GM21717 (cell line): ENCODE results near the gene VEGFD.

ENCODE experiments used
- ATAC-seq: cut with Tn5 transposase; IDR thresholded peaks from one replicate; pipeline ENCODE4 v1.9.1; 2021; ENCODE audit warnings: mild to moderate bottlenecking, moderate library complexity; ENCODE audit not compliant: unreplicated experiment

VEGFD gene

GRCh38 chrX:15384304-15384703 lies at the start of gene VEGFD:
Gene VEGFD (minus strand): TSS chrX:15384413. CDS start chrX:15383946, 467 bp downstream.
- ATAC-seq, result no peak

GRCh38 chrX:15430584-15430983 lies 46.4 kb upstream of the VEGFD start:
- no peak for ATAC-seq

GRCh38 chrX:15430076-15430475 lies 45.9 kb upstream of the VEGFD start:
- ATAC-seq, result no peak

GRCh38 chrX:15425024-15425423 lies 40.8 kb upstream of the VEGFD start:
- ATAC-seq, result no peak

GRCh38 chrX:15418707-15419181 lies 34.5 kb upstream of the VEGFD start:
- ATAC-seq, result no peak

GRCh38 chrX:15418041-15418706 lies 34.0 kb upstream of the VEGFD start:
- ATAC-seq, result no peak

GRCh38 chrX:15416133-15416993 lies 32.1 kb upstream of the VEGFD start:
- ATAC-seq, result no peak

- no peak for ATAC-seq
Observed at GRCh38 chrX:15413101-15413500, 28.9 kb upstream of the VEGFD start.

GRCh38 chrX:15410947-15411346 lies 26.7 kb upstream of the VEGFD start:
- no peak for ATAC-seq

- no peak for ATAC-seq
Observed at GRCh38 chrX:15410430-15410829, 26.2 kb upstream of the VEGFD start.

- no peak for ATAC-seq
Observed at GRCh38 chrX:15405846-15406245, 21.6 kb upstream of the VEGFD start.

GRCh38 chrX:15404401-15405096 lies 20.3 kb upstream of the VEGFD start:
- ATAC-seq, result no peak

GRCh38 chrX:15401378-15401777 lies 17.2 kb upstream of the VEGFD start:
- no peak for ATAC-seq

- ATAC-seq, result no peak
Observed at GRCh38 chrX:15399962-15400391, 15.8 kb upstream of the VEGFD start.

- no peak for ATAC-seq
Observed at GRCh38 chrX:15398874-15399273, 14.7 kb upstream of the VEGFD start.

- ATAC-seq, result no peak
Observed at GRCh38 chrX:15395789-15396188, 11.6 kb upstream of the VEGFD start.

GRCh38 chrX:15391850-15392249 lies 7.6 kb upstream of the VEGFD start:
- no peak for ATAC-seq

- ATAC-seq, result no peak
Observed at GRCh38 chrX:15382813-15383212, 1.4 kb downstream of the VEGFD start.

- ATAC-seq, result no peak
Observed at GRCh38 chrX:15376956-15377355, 7.3 kb downstream of the VEGFD start.

- ATAC-seq, result no peak
Observed at GRCh38 chrX:15373976-15374375, 10.2 kb downstream of the VEGFD start.
